NCI-H1105 (cell line): ENCODE measurements around the gene PLOD1.
"Not testable (repeated sequence)": the region's sequence is repeated elsewhere in the genome, so short reads cannot be mapped to it uniquely, and the experiment has no call there.

Experiments used
- DNase-seq: peaks from one replicate; lab custom pipeline; 2025; lab: John Stamatoyannopoulos, UW

PLOD1 gene

GRCh38 chr1:11912482-11913216 is 21.9 kb upstream of the PLOD1 start:
- not testable (repeated sequence) for DNase-seq

- no peak for DNase-seq
Measured at GRCh38 chr1:11913291-11913690, 21.2 kb upstream of the PLOD1 start.

- DNase-seq: no peak
Measured at GRCh38 chr1:11914024-11914423, 20.5 kb upstream of the PLOD1 start.

DNA sequence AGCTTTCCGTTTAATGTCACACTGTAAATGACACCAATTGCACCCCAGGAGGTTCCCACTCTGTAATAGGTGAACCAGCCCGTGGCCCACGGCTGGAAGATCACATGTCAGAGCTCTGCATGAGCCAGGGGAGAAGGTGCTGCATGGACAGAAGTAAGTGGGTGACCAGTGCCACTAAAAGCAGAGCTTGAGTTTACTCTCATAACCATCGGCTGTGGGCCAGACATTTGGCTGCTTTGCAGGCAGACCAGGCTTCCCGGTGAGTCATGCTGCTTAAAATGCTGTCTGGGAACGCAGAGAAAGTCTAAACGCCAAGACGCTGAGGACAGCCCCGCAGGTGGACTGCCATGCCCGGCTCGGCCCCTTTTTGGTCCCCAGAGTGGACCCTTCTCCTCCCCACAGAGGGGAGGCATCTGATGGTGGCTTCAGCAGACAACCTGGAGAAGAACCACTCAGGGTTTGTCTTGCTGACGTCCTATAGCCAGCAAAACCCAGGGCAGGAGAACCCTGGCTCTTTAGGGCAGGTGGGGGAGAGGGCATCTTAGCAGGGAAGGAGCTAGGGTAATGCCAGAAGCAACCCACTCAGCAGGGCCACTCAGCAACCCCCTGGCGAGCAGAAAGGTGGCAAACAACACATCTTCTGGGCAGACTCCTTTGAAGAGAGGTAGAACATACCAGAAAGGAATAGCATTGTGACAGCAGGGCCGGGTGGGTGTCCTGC is 15.6 kb upstream of the PLOD1 start:
- no peak for DNase-seq

DNA sequence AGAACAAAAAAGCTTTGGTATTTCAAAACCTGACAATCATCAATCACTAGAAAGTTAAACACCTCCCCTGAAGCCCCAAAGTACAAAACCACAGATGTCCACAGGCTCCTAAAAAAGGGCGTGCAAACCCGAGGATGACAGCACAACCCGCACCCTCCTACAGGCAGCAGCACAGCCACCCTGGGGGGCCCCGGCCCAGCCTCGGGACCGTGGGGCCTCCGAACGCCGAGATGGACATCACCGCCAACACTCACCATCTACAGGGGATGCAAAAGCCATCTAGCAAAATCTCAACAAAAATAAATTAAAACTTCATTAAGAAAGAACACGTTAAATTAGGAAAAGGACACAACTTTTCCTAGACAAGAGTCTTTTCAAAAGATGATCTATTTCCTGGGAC is 14.9 kb upstream of the PLOD1 start:
- DNase-seq: no peak

GRCh38 chr1:11920239-11920903 is 14.1 kb upstream of the PLOD1 start:
- DNase-seq: no peak

- no peak for DNase-seq
Measured at GRCh38 chr1:11921022-11921421, 13.5 kb upstream of the PLOD1 start.

DNA sequence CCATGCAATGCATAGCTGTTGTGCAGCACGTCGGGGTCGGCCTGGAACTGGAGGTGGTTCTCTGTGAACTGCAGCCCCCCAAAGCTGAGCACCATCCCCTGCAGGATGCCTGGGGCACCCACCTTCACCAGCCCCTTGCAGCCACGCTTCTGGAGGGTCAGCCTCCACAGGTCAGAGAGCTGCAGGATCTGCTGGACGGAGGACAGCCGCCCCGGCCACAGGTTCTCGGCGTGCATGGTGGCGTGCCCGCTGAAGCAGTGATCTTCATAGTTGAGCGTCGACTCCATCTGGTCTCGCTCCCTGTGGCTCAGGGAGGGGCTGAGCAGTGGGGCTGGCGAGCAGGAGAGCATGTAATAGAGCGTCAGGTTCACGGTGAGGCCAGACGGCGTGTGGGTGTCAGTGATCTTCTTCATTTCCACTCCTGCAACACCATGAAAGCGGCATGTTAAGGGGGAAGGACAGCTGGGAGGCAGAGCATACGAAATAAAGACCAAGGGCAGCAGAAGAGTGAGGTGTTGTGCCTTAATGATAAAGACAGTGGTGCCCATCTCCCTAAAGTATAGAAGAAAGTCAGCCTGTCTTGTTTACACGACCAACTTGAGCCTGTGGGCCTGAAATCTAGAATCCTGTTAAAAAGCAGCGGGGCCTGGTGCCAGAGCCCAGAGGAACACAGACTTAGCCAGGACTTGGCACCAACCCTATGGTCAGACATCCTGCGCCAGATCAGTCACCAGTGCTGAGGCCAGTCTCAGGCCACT is 11.3 kb upstream of the PLOD1 start:
- no peak for DNase-seq

DNA sequence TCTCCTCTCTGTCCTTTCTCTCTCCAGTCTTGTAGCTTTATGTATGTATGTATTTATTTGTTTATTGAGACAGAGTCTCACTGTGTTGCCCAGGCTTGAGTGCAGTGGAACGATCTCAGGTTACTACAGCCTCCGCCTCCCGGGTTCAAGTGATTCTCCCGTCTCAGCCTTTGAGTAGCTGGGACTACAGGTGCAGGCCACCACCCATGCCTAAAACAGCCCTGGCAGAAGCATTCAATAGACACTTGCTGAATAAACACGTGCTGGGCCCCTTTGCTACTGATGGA is 10.7 kb upstream of the PLOD1 start:
- no peak for DNase-seq

DNA sequence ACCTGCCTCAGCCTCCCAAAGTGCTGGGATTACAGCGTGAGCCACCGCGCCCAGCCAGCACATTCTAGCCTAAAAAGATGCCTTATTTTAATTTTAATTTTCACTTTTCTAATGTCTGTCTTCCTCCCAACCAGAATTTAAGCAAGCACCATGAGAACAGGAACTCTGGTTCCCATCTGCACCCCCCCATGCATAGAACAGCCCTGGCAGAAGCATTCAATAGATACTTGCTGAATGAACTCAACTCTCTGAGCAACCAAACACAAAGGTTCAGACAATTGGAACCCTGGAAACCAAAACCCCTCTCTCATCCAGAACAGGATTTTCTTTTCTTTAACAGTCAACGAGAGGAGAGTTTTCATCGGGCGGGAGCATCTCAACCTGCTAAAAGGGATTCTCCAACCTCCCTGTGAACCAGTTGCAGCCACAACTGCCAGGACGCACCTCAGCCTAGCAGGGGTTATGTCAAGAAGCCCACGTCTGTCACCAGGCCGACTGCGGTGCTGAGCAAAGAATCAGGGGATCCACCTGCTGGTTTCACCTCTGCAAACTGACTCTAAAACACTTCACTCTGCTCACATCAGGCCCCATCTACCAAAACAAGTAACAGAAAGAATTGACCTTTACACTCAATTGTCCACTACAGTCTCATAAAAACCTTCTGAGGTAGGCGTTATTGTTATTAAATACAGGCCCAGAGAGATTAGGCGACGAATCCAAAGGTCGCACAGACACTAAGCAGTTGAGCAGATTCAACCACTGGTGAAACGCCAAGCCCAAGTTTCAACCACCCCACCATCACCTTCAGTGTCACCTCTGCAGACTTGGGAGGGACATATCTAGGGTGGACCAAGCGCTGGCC is 10.0 kb upstream of the PLOD1 start:
- no peak for DNase-seq

GRCh38 chr1:11925196-11925937 is 9.2 kb upstream of the PLOD1 start:
- not testable (repeated sequence) for DNase-seq

DNA sequence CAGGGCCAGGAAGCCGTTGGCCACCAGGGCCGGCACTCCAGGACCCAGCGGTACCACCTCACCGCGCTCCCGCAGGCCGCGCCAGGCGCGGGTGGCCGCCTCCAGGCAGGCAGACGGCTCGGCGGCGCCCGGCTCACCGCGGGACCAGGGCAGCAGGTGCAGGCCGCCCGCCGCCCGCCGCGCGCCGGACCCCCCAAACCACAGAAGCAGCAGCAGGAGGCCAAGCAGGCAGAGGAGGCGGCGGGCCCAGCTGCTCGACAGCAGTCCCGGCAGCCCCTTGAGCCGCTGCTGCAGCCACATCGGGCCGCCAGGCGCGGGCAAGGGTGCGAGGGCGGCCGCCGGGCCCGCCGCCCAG is 8.6 kb upstream of the PLOD1 start:
- no peak for DNase-seq

DNA sequence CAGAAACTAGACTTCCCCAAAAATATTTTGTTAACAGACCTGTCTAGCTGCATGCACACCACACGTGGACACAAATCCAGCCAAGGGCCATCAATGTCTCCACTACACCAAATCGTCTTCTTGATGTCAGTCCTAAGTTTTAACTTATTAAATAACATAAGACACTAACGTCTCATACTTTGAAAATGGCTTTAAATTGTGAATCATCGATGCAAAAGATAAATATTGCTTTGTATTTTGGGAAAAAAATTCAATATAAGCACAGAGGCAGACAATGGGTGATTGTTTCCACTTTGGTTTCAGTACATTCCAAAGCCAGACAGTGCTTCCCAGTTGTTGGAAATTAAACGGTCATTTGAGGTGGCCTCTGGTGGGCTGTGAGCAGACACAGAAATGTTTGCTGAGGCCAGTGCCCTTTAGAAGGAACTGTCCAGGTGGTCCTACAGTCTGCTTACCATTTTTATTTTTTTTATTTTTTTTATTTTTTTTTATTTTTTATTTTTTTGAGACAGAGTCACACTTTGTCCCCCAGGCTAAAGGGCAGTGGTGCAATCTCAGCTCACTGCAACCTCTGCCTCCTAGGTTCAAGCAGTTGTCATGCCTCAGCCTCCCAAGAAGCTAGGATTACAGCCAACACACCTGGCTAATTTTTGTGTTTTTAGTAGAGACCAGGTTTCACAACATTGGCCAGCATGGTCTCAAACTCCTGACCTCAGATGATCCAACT is 6.5 kb upstream of the PLOD1 start:
- no peak for DNase-seq

DNA sequence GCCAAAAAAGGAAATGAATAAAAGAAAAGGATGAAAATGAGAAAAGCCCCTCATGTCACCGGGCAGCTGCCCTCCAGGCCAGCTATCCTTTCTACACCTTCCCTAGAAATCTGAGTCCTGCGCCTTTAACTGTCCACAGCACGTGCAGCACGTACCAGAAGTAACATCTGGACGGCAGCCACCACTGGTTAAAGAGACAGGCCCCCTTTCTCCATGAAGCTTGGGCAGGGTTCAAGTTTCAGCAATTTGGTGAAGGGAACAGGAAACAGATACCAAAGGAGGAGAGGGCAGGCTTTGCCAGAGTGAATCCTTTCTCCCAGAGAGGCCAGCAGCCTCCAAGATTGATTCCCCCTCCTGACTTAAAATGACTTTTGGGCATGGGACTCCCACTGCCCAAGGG is 4.7 kb upstream of the PLOD1 start:
- DNase-seq: no peak

DNA sequence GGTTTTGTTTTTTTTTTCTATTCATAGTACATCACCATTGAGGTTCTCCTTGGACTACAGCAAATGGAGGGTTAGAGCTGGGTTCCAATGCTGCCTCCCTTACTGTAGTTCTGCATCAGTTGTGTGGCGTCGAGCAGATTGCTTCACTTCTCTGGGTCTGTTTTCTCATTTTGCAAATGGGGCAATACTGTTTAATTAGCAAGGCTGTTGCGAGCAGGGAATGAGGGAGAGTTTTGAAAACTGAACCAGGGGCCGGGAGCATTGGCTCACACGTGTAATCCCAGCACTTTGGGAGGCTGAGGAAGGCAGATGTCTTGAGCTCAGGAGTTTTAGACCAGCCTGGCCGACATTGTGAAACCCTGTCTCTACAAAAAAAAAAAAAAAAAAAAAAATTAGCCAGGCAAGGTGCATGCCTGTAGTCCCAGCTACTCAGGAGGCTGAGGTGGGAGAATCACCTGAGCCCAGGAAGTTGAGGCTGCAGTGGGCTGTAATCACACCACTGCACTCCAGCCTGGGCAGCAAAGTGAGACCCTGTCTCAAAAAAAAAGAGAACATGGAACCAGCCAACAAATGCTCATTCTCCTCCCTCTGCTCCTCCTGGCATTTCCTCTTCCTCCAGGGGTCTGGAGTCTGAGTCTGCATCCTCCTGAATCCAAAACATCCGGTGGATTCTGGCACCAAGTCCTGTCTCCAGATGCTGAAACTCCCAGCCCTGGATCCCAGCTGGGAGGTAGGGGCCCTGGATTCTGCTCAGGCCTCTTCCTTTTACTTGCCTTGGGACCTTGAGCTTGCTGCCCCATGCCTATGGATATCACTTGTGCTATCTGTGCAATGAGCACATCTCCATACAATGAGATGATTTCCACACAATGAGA is 3.7 kb upstream of the PLOD1 start:
- no peak for DNase-seq

DNA sequence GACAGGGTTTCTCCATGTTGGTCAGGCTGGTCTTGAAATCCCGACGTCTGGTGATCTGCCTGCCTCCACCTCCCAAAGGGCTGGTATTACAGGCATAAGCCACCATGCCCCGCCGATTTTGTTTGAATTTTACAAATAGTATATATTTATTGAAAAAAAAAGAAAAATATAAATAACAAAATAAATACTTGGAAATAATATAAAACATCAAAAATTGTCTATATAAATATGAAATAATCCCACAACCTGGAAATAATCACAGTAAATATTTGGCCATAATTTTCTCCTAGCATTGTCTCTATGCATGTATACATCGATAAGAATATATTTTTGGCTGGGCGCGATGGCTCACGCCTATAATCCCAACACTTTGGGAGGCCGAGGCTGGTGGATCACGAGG is 2.7 kb upstream of the PLOD1 start:
- DNase-seq: no peak

DNA sequence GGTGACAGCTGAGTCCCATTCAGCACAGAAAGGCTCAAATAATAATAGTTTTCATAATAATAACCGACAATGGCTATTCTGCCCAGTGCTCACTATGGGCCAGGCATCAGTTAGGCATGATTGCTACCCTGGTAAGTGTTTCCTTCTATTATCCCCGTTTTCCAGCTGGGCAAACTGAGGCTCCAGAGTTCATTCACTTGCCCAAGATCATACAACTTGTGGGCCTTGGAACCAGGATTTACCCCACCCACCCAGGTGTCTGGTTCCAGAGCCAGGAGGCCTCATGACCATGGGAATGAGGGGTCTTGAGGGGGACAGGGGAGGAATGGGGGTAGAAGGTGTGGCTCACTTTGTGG is 518 bp downstream of the PLOD1 start:
- no peak for DNase-seq

GRCh38 chr1:11935733-11936132 is 1.2 kb downstream of the PLOD1 start:
- not testable (repeated sequence) for DNase-seq

- no peak for DNase-seq
Measured at GRCh38 chr1:11938722-11939526, 4.4 kb downstream of the PLOD1 start.
